ENCODE results near the gene MAP3K19.

MAP3K19 gene

DNA sequence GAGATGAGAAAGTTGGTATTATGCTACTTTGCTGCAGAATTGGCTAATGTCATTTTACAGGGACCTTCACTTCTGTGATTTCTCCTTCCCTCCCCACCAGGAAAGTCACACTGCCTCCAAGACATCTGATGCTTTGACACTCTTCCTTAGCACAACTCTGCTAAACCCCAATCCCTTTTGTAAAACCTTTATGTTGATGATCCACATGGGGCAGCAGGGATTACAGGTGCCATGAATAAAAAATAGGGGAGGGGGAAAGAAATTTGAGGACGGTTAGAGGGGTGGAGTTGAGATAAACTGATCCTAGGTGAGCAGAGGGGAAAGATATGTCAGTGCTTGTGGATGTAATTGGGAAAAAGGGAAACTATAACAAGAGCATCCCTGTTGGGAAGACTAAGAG is 102.3 kb downstream of the MAP3K19 start:
- H3K9ac ChIP-seq (ENCODE audit: low read depth, low read length), result no peak overlapping the region
- H3K27me3 ChIP-seq (ENCODE audit: control insufficient read depth, insufficient read depth, low read length), result no peaks in the 10 kb centered on the region
- H3K4me1 ChIP-seq (ENCODE audit: control insufficient read depth, insufficient read depth, low read length), result no peaks in the 10 kb centered on the region
- peaks cover 8% of the 10 kb centered on the region for H3K36me3 ChIP-seq (ENCODE audit: control insufficient read depth, insufficient read depth, low read length)
- no peaks in the 10 kb centered on the region for H3K9me3 ChIP-seq (ENCODE audit: control insufficient read depth, insufficient read depth, low read length)
- H3K4me3 ChIP-seq (ENCODE audit: low read depth, low read length), result no peak overlapping the region

- Histone ChIP-seq H3K9ac (ENCODE audit: low read depth, low read length) (no peak overlapping the region), H3K36me3 (ENCODE audit: control insufficient read depth, insufficient read depth, low read length) (peaks cover 8% of the 10 kb centered on the region), H3K27me3 (ENCODE audit: control insufficient read depth, insufficient read depth, low read length) (no peaks in the 10 kb centered on the region), H3K4me1 (ENCODE audit: control insufficient read depth, insufficient read depth, low read length) (no peaks in the 10 kb centered on the region), H3K9me3 (ENCODE audit: control insufficient read depth, insufficient read depth, low read length) (no peaks in the 10 kb centered on the region), H3K4me3 (ENCODE audit: low read depth, low read length) (no peak overlapping the region)
Measured at GRCh38 chr2:134943540-134943939, 103.7 kb downstream of the MAP3K19 start.

- H3K9ac ChIP-seq (ENCODE audit: low read depth, low read length), result no peak overlapping the region
- no peak overlapping the region for H3K4me3 ChIP-seq (ENCODE audit: low read depth, low read length)
- H3K4me1 ChIP-seq (ENCODE audit: control insufficient read depth, insufficient read depth, low read length), result no peaks in the 10 kb centered on the region
- peaks cover 5% of the 10 kb centered on the region for H3K36me3 ChIP-seq (ENCODE audit: control insufficient read depth, insufficient read depth, low read length)
- no peaks in the 10 kb centered on the region for H3K27me3 ChIP-seq (ENCODE audit: control insufficient read depth, insufficient read depth, low read length)
- no peaks in the 10 kb centered on the region for H3K9me3 ChIP-seq (ENCODE audit: control insufficient read depth, insufficient read depth, low read length)
Measured at GRCh38 chr2:134936691-134937090, 110.6 kb downstream of the MAP3K19 start.

DNA sequence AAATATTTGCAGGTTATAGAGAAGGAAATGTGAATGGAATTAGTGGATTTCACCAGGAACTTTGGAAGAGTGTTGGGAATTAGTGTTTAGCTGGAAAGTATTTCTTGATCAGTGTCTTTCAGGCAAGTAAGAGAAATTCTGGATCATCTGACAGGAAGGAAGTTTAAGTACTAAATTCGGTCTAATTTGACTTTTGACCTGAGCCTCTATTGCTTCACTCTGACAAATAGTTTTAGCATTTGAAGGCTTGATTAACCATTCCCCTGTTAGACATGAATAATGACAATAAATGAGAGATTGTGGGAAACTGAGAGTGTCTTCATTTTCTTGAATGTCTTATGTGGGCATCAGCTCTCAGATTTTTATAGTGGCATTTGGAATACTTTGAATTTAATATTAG is 112.6 kb downstream of the MAP3K19 start:
- Histone ChIP-seq H3K36me3 (ENCODE audit: control insufficient read depth, insufficient read depth, low read length) (no peaks in the 10 kb centered on the region), H3K9ac (ENCODE audit: low read depth, low read length) (no peak overlapping the region), H3K4me3 (ENCODE audit: low read depth, low read length) (no peak overlapping the region), H3K27me3 (ENCODE audit: control insufficient read depth, insufficient read depth, low read length) (no peaks in the 10 kb centered on the region), H3K4me1 (ENCODE audit: control insufficient read depth, insufficient read depth, low read length) (no peaks in the 10 kb centered on the region), H3K9me3 (ENCODE audit: control insufficient read depth, insufficient read depth, low read length) (no peaks in the 10 kb centered on the region)

- Histone ChIP-seq H3K9me3 (ENCODE audit: control insufficient read depth, insufficient read depth, low read length) (no peaks in the 10 kb centered on the region), H3K27me3 (ENCODE audit: control insufficient read depth, insufficient read depth, low read length) (no peaks in the 10 kb centered on the region), H3K4me1 (ENCODE audit: control insufficient read depth, insufficient read depth, low read length) (no peaks in the 10 kb centered on the region), H3K36me3 (ENCODE audit: control insufficient read depth, insufficient read depth, low read length) (no peaks in the 10 kb centered on the region), H3K4me3 (ENCODE audit: low read depth, low read length) (no peak overlapping the region), H3K9ac (ENCODE audit: low read depth, low read length) (no peak overlapping the region)
Measured at GRCh38 chr2:134934150-134934549, 113.1 kb downstream of the MAP3K19 start.

DNA sequence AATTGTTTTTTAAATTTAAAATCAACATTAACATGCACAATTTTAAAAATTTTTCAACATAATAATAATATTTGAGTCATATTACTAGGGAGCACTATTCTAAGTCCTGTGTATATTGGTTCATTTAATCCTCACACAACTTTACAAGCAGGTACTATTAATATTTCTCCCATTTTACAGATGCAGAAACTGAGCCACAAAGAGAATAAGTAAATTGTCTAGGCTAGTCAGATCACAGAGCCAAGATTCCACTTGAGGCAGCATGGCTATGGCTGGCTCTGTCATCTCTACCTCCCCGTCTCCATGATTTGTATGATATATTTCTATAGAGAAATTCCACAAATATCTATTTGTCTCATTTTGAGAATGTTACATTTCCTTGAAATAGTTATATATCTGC is 113.5 kb downstream of the MAP3K19 start:
- no peak overlapping the region for H3K9ac ChIP-seq (ENCODE audit: low read depth, low read length)
- no peaks in the 10 kb centered on the region for H3K4me1 ChIP-seq (ENCODE audit: control insufficient read depth, insufficient read depth, low read length)
- no peaks in the 10 kb centered on the region for H3K36me3 ChIP-seq (ENCODE audit: control insufficient read depth, insufficient read depth, low read length)
- no peaks in the 10 kb centered on the region for H3K27me3 ChIP-seq (ENCODE audit: control insufficient read depth, insufficient read depth, low read length)
- H3K4me3 ChIP-seq (ENCODE audit: low read depth, low read length), result no peak overlapping the region
- no peaks in the 10 kb centered on the region for H3K9me3 ChIP-seq (ENCODE audit: control insufficient read depth, insufficient read depth, low read length)

DNA sequence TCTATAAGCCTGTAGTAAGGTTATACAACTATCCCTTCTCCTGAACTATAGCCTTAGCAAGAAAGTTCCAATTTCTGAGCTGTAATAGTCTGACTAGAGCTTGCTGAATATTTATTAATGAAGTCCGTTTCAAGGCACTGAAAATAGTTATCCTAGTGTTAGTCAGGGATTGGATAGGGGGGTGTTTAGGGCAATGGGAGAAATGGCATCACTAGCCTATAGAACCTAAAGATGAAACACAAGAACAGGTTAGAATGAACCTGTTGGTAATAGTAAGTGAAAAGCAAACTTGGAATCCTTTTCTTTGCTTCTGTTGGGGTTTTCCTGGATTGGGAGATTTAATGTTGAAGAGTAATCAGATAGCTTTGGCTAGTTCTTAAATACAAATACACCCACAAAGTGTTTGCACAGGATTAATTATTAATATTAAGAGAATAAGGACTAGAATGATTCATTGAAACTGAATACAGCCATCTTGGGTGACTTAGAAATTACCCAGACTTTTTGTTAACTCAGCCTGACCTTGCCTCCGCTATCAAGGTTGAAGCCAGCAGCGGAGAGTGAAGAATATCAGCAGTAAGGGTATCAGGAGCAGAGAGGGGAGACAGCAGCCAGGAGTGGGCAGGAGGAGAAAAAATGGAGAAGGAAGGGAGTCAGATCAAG is 114.3 kb downstream of the MAP3K19 start:
- H3K4me3 ChIP-seq (ENCODE audit: low read depth, low read length), result no peak overlapping the region
- no peaks in the 10 kb centered on the region for H3K4me1 ChIP-seq (ENCODE audit: control insufficient read depth, insufficient read depth, low read length)
- H3K9ac ChIP-seq (ENCODE audit: low read depth, low read length), result no peak overlapping the region
- no peaks in the 10 kb centered on the region for H3K36me3 ChIP-seq (ENCODE audit: control insufficient read depth, insufficient read depth, low read length)
- H3K9me3 ChIP-seq (ENCODE audit: control insufficient read depth, insufficient read depth, low read length), result no peaks in the 10 kb centered on the region
- no peaks in the 10 kb centered on the region for H3K27me3 ChIP-seq (ENCODE audit: control insufficient read depth, insufficient read depth, low read length)

DNA sequence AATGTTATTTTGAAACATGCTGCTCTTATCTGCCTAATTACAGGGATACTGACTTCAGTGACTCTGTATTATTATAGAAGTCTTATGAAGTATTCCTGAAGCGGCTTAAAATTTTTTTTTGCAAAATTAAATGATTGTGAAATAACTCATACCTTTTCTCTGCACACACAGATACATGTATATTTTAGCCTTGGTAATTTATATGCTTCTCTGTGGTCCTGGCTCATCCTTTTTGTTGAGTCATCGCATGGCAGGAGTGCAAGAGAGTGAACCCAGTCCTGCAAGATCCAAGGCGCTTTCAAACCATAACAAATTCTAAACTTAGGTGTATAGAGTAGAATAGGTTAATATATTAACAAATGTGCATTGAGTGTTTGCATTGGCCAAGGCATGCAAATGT is 120.1 kb downstream of the MAP3K19 start:
- H3K27me3 ChIP-seq (ENCODE audit: control insufficient read depth, insufficient read depth, low read length), result no peaks in the 10 kb centered on the region
- H3K36me3 ChIP-seq (ENCODE audit: control insufficient read depth, insufficient read depth, low read length), result no peaks in the 10 kb centered on the region
- no peaks in the 10 kb centered on the region for H3K9me3 ChIP-seq (ENCODE audit: control insufficient read depth, insufficient read depth, low read length)
- no peak overlapping the region for H3K9ac ChIP-seq (ENCODE audit: low read depth, low read length)
- H3K4me3 ChIP-seq (ENCODE audit: low read depth, low read length), result no peak overlapping the region
- H3K4me1 ChIP-seq (ENCODE audit: control insufficient read depth, insufficient read depth, low read length), result peaks cover 6% of the 10 kb centered on the region

- Histone ChIP-seq H3K36me3 (ENCODE audit: control insufficient read depth, insufficient read depth, low read length) (no peaks in the 10 kb centered on the region), H3K27me3 (ENCODE audit: control insufficient read depth, insufficient read depth, low read length) (no peaks in the 10 kb centered on the region), H3K9me3 (ENCODE audit: control insufficient read depth, insufficient read depth, low read length) (no peaks in the 10 kb centered on the region), H3K4me3 (ENCODE audit: low read depth, low read length) (no peak overlapping the region), H3K4me1 (ENCODE audit: control insufficient read depth, insufficient read depth, low read length) (peaks cover 6% of the 10 kb centered on the region), H3K9ac (ENCODE audit: low read depth, low read length) (no peak overlapping the region)
Measured at GRCh38 chr2:134926231-134926931, 120.9 kb downstream of the MAP3K19 start.

DNA sequence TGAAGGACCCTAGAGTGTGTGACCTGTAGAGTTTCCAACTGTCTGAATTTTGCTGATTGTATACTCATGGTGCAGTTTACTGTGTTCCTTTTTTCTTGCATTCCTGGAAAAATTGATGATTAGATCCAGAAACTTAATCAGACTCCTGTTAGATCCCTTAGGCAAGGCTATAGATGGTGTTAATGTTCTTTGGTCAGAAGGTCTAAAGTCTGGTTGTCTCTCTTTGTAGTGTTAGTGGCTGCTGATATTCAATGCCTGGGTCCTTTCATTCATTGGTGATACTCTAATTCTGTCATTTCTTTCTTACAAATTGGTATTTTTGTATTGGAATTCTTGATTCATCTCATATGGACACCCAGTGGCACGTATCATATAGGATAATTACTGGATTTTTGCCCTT is 122.3 kb downstream of the MAP3K19 start:
- Histone ChIP-seq H3K4me1 (ENCODE audit: control insufficient read depth, insufficient read depth, low read length) (peaks cover 6% of the 10 kb centered on the region), H3K27me3 (ENCODE audit: control insufficient read depth, insufficient read depth, low read length) (no peaks in the 10 kb centered on the region), H3K9ac (ENCODE audit: low read depth, low read length) (no peak overlapping the region), H3K9me3 (ENCODE audit: control insufficient read depth, insufficient read depth, low read length) (no peaks in the 10 kb centered on the region), H3K36me3 (ENCODE audit: control insufficient read depth, insufficient read depth, low read length) (no peaks in the 10 kb centered on the region), H3K4me3 (ENCODE audit: low read depth, low read length) (no peak overlapping the region)

DNA sequence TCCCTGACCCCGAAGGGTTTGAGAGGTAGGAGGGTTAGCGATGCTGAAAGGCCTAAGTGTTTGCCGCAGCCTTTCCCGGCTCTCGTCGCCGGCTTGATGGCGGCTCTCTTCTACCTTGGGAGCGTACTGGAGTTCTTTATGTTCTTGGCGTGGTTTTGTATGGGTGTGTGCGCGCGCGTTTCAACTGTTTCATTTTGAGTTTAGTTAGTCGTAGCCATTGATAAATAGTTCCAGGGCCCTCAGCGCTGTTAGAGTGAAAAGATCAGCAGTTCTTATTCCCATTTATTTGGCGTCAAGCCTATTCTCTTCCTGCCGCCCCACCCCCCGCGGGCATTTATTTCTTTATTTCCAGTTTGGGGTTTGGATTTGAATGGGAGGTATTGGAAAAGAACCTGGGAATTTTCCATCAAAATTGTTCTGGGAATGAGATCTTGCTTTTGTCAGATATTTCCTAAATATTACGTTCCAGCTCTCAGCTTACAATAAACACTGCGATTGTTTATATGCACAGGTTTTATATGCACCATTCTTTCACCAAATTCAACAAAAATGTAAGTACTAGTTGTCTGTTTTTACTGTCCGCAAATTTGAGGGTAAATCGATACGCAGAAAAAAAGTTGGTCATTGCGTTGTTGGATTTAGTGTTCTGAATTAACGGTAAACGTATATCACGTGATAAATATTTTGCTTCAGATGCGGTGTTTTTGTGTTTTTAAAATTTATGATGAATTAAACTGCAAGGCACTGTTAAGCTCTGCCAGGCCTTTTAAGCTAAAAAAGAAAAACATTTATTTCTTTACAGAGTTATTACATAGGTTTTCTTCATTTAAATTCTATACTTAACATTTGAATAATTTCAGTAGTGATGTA is 127.7 kb downstream of the MAP3K19 start:
- Histone ChIP-seq H3K9ac (ENCODE audit: low read depth, low read length) (peak overlapping the region; percentile 99), H3K9me3 (ENCODE audit: control insufficient read depth, insufficient read depth, low read length) (no peaks in the 10 kb centered on the region), H3K27me3 (ENCODE audit: control insufficient read depth, insufficient read depth, low read length) (no peaks in the 10 kb centered on the region), H3K4me3 (ENCODE audit: low read depth, low read length) (peak overlapping the region; percentile 96), H3K36me3 (ENCODE audit: control insufficient read depth, insufficient read depth, low read length) (no peaks in the 10 kb centered on the region), H3K4me1 (ENCODE audit: control insufficient read depth, insufficient read depth, low read length) (no peaks in the 10 kb centered on the region)
